ENCODE results near the gene CBR4. TPM values are rescaled to one million over a fixed set of nuclear protein-coding genes. Genes with fewer than 3 reads are reported as not detected.
"Not testable (repeated sequence)": the region's sequence is repeated elsewhere in the genome, so short reads cannot be mapped to it uniquely, and the experiment has no call there.

Gene CBR4
- total RNA-seq, 1 experiment from 2014 or later: 48.1 TPM

DNA sequence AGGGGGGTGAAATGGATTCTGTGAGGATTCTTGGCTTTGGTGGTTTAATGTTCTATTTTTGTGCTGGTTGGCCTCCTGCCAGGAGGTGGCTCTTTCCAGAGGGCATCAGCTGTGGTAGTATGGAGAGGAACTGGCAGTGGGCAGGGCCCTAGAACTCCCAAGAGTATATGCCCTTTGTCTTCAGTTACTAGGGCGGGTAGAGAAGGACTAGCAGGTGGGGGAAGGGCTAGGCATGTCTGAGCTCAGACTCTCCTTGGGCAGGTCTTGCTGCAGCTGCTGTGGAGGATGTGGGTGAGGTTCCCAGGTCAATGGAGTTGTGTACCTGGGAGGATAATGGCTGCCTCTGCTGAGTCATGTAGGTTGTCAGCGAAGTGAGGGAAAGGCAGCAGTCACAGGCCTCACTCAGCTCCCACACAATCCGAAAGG, 57.2 kb downstream of the CBR4 start:
- CTCF ChIA-PET: interaction anchor here (1.7 kb wide), 1 partner anchor 10 kb away, joined by 9 read pairs; no protein-coding TSS in a partner anchor
- not testable (repeated sequence) for ATAC-seq; H3K27me3 Mint-ChIP-seq (ENCODE audit: low read depth); DNase-seq (ENCODE audit: low spot score); H3K4me1 Mint-ChIP-seq; H3K4me3 Mint-ChIP-seq
- Mint-ChIP-seq H3K9me3 (peaks cover 44% of the 10 kb centered on the region), H3K36me3 (peaks cover 22% of the 10 kb centered on the region), H3K27ac (0 out of 2 replicates have a peak overlapping the region, but pooled peaks have one; percentile 46)
- TF ChIP-seq NFE2L1 (CRISPR knock-in tag; IDR thresholded peaks at IDR 0.05) (peak; percentile 67; the same call in 1 of the 2 replicates), MYBL2 (CRISPR knock-in tag; IDR thresholded peaks at IDR 0.05) (0 out of 2 replicates have a peak, but pooled peaks have one; percentile 35)
- POLR2A ChIA-PET: interaction anchor here (0.7 kb wide), 1 partner anchor 254 kb away, joined by 3 read pairs; no protein-coding TSS in a partner anchor

DNA sequence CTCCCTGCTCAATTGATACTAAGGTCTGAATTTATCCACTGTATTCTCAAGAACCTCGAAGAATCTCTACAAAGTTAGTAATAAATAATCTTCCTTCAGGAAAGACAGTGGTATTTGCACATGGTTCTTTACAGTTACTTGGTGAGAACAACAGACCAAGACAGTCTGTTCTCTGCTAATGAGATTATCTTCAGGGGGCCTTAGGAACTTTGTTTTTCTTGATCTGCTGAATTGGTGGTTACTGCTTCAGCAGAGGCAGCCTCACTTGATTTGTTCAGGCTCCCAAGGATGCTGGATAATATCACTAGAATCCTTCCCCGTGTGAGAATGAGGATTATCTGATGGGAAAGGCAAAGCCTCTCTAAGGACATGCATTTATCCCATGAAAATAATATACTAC, 64.8 kb downstream of the CBR4 start:
- TF ChIP-seq FOXK1 (CRISPR knock-in tag; IDR thresholded peaks at IDR 0.05) (no peak), SP1 (CRISPR knock-in tag; conservative IDR thresholded peaks at IDR 0.05) (no peak), HMGA2 (CRISPR knock-in tag; IDR thresholded peaks at IDR 0.05) (no peak)
- no peaks in the 10 kb centered on the region for H3K27me3 Mint-ChIP-seq (ENCODE audit: low read depth)
- H3K36me3 Mint-ChIP-seq: peaks cover 7% of the 10 kb centered on the region
- ATAC-seq (no peak), DNase-seq (ENCODE audit: low spot score) (no peak)
- ChIA-PET POLR2A (interaction anchor here (0.5 kb wide), 1 partner anchor 129 kb away, joined by 3 read pairs; no protein-coding TSS in a partner anchor), CTCF (interaction anchor here (1.1 to 1.3 kb wide), 2 partner anchors 24 to 65 kb away, joined by 3 to 5 read pairs; partner anchors contain the start of gene CBR4)
- peaks cover 8% of the 10 kb centered on the region for H3K4me1 Mint-ChIP-seq
- peaks cover 31% of the 10 kb centered on the region for H3K9me3 Mint-ChIP-seq
- no peak overlapping the region for H3K4me3 Mint-ChIP-seq
- no peak overlapping the region for H3K27ac Mint-ChIP-seq

- DNase-seq (ENCODE audit: low spot score) (no peak), ATAC-seq (peak; percentile 98)
- H3K36me3 Mint-ChIP-seq: peaks cover 5% of the 10 kb centered on the region
- H3K27me3 Mint-ChIP-seq (ENCODE audit: low read depth): no peaks in the 10 kb centered on the region
- ChIA-PET POLR2A (interaction anchor here (1.0 kb wide), 1 partner anchor 67 kb away, joined by 3 read pairs; the partner anchor contains the start of gene CBR4), CTCF (interaction anchor here (0.6 to 1.7 kb wide), 41 partner anchors 8 to 624 kb away, joined by 3 to 24 read pairs (median 3); partner anchors contain the start of gene CBR4)
- peaks cover 14% of the 10 kb centered on the region for H3K9me3 Mint-ChIP-seq
- no peak overlapping the region for H3K4me3 Mint-ChIP-seq
- no peak overlapping the region for H3K27ac Mint-ChIP-seq
- no peak for TF ChIP-seq TEAD4 (CRISPR knock-in tag; IDR thresholded peaks at IDR 0.05)
- TF ChIP-seq, protein P1, sequence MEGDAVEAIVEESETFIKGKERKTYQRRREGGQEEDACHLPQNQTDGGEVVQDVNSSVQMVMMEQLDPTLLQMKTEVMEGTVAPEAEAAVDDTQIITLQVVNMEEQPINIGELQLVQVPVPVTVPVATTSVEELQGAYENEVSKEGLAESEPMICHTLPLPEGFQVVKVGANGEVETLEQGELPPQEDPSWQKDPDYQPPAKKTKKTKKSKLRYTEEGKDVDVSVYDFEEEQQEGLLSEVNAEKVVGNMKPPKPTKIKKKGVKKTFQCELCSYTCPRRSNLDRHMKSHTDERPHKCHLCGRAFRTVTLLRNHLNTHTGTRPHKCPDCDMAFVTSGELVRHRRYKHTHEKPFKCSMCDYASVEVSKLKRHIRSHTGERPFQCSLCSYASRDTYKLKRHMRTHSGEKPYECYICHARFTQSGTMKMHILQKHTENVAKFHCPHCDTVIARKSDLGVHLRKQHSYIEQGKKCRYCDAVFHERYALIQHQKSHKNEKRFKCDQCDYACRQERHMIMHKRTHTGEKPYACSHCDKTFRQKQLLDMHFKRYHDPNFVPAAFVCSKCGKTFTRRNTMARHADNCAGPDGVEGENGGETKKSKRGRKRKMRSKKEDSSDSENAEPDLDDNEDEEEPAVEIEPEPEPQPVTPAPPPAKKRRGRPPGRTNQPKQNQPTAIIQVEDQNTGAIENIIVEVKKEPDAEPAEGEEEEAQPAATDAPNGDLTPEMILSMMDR (IDR thresholded peaks at IDR 0.05): peak; percentile 78
- peaks cover 8% of the 10 kb centered on the region for H3K4me1 Mint-ChIP-seq
Observed at GRCh38 chr4:168942985-168943384, 67.1 kb downstream of the CBR4 start.

Measured in WTC11 (cell line).